ENCODE results near the gene EXOC6B.

DNA sequence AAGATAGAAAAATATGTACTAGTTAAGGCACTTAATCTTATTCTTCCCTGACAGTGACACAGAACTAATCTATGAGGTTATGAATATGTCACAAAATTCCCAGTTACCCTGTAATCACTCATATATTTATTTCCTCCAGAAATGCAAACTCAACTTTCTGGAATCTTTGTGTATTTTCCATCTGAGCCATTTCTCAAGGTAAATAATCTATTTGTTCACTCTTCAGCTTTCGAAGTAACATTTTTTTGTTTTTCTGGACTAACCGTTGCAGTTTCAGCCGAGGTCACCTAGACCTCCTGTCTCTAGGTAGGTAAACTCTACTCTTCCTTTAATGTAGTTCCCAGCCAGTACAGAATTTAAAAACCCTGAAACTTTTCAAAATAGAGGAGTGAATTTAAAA is 250.9 kb downstream of the EXOC6B start:
- TF ChIP-seq POLR2A (IDR thresholded peaks at IDR 0.05; ENCODE audit: low read depth, low read length) (no peak), BHLHE40 (IDR thresholded peaks at IDR 0.05; ENCODE audit: borderline replicate concordance in 1 of 2, low read depth in 2 of 2, low read length in 1 of 2) (no peak), KDM1A (IDR thresholded peaks at IDR 0.05; ENCODE audit: borderline replicate concordance) (no peak), CHD1 (IDR thresholded peaks at IDR 0.05; ENCODE audit: low read depth, low read length) (no peak), JUNB (IDR thresholded peaks at IDR 0.05) (no peak), FOXK2 (IDR thresholded peaks at IDR 0.05) (no peak)
- TF ChIP-seq, protein P1, sequence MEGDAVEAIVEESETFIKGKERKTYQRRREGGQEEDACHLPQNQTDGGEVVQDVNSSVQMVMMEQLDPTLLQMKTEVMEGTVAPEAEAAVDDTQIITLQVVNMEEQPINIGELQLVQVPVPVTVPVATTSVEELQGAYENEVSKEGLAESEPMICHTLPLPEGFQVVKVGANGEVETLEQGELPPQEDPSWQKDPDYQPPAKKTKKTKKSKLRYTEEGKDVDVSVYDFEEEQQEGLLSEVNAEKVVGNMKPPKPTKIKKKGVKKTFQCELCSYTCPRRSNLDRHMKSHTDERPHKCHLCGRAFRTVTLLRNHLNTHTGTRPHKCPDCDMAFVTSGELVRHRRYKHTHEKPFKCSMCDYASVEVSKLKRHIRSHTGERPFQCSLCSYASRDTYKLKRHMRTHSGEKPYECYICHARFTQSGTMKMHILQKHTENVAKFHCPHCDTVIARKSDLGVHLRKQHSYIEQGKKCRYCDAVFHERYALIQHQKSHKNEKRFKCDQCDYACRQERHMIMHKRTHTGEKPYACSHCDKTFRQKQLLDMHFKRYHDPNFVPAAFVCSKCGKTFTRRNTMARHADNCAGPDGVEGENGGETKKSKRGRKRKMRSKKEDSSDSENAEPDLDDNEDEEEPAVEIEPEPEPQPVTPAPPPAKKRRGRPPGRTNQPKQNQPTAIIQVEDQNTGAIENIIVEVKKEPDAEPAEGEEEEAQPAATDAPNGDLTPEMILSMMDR (IDR thresholded peaks at IDR 0.05 in 2 of 3, conservative IDR thresholded peaks at IDR 0.05 in 1 of 3; ENCODE audit: control insufficient read depth in 2 of 3, extremely low read depth in 1 of 3, insufficient read depth in 1 of 3, low read depth in 3 of 3, low read length in 3 of 3), result no peak
- TF ChIP-seq, protein P2, sequence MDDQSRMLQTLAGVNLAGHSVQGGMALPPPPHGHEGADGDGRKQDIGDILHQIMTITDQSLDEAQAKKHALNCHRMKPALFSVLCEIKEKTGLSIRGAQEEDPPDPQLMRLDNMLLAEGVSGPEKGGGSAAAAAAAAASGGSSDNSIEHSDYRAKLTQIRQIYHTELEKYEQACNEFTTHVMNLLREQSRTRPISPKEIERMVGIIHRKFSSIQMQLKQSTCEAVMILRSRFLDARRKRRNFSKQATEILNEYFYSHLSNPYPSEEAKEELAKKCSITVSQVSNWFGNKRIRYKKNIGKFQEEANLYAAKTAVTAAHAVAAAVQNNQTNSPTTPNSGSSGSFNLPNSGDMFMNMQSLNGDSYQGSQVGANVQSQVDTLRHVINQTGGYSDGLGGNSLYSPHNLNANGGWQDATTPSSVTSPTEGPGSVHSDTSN (IDR thresholded peaks at IDR 0.05; ENCODE audit: insufficient replicate concordance, low read depth, low read length), result no peak

Data from GM12878 (cell line).